ENCODE measurements around the gene BSN.

BSN gene

GRCh38 chr3:49700453-49701128 lies 146.3 kb downstream of the BSN start:
- no peaks in the 10 kb centered on the region for H3K27me3 ChIP-seq (ENCODE audit: control insufficient read depth, insufficient read depth, low read length)
- H3K36me3 ChIP-seq (ENCODE audit: control insufficient read depth, insufficient read depth, low read length): peaks cover 41% of the 10 kb centered on the region
- H3K4me1 ChIP-seq (ENCODE audit: control insufficient read depth, insufficient read depth, low read length): no peaks in the 10 kb centered on the region
- no peak overlapping the region for H3K9ac ChIP-seq (ENCODE audit: low read depth, low read length)
- H3K9me3 ChIP-seq (ENCODE audit: control insufficient read depth, insufficient read depth, low read length): no peaks in the 10 kb centered on the region
- H3K4me3 ChIP-seq (ENCODE audit: low read depth, low read length): no peak overlapping the region
- H3K27ac ChIP-seq (ENCODE audit: low read depth, low read length): no peak overlapping the region

- no peak overlapping the region; the same call in 1 of the 2 replicates for H3K9ac ChIP-seq (ENCODE audit: low read depth, low read length)
- H3K36me3 ChIP-seq (ENCODE audit: control insufficient read depth, insufficient read depth, low read length): peaks cover 46% of the 10 kb centered on the region
- H3K27ac ChIP-seq (ENCODE audit: low read depth, low read length): no peak overlapping the region
Observed at GRCh38 chr3:49701388-49702077, 147.3 kb downstream of the BSN start.

GRCh38 chr3:49702672-49703071 lies 148.4 kb downstream of the BSN start:
- no peak overlapping the region for H3K9ac ChIP-seq (ENCODE audit: low read depth, low read length)
- H3K27me3 ChIP-seq (ENCODE audit: control insufficient read depth, insufficient read depth, low read length): no peaks in the 10 kb centered on the region
- no peak overlapping the region for H3K4me3 ChIP-seq (ENCODE audit: low read depth, low read length)
- no peak overlapping the region for H3K27ac ChIP-seq (ENCODE audit: low read depth, low read length)
- peaks cover 46% of the 10 kb centered on the region for H3K36me3 ChIP-seq (ENCODE audit: control insufficient read depth, insufficient read depth, low read length)
- no peaks in the 10 kb centered on the region for H3K4me1 ChIP-seq (ENCODE audit: control insufficient read depth, insufficient read depth, low read length)
- H3K9me3 ChIP-seq (ENCODE audit: control insufficient read depth, insufficient read depth, low read length): no peaks in the 10 kb centered on the region

More at GRCh38 chr3:49701388-49702077, 147.3 kb downstream of the BSN start:
- no peaks in the 10 kb centered on the region for H3K9me3 ChIP-seq (ENCODE audit: control insufficient read depth, insufficient read depth, low read length)
- no peak overlapping the region for H3K4me3 ChIP-seq (ENCODE audit: low read depth, low read length)
- no peaks in the 10 kb centered on the region for H3K4me1 ChIP-seq (ENCODE audit: control insufficient read depth, insufficient read depth, low read length)
- H3K27me3 ChIP-seq (ENCODE audit: control insufficient read depth, insufficient read depth, low read length): no peaks in the 10 kb centered on the region

- H3K27me3 ChIP-seq (ENCODE audit: control insufficient read depth, insufficient read depth, low read length): no peaks in the 10 kb centered on the region
- H3K36me3 ChIP-seq (ENCODE audit: control insufficient read depth, insufficient read depth, low read length): peaks cover 47% of the 10 kb centered on the region
- no peaks in the 10 kb centered on the region for H3K9me3 ChIP-seq (ENCODE audit: control insufficient read depth, insufficient read depth, low read length)
- no peaks in the 10 kb centered on the region for H3K4me1 ChIP-seq (ENCODE audit: control insufficient read depth, insufficient read depth, low read length)
- no peak overlapping the region for H3K9ac ChIP-seq (ENCODE audit: low read depth, low read length)
- H3K27ac ChIP-seq (ENCODE audit: low read depth, low read length): no peak overlapping the region
- H3K4me3 ChIP-seq (ENCODE audit: low read depth, low read length): no peak overlapping the region
Observed at GRCh38 chr3:49703443-49703927, 149.2 kb downstream of the BSN start.

- Histone ChIP-seq H3K4me3 (ENCODE audit: low read depth, low read length) (no peak overlapping the region), H3K4me1 (ENCODE audit: control insufficient read depth, insufficient read depth, low read length) (no peaks in the 10 kb centered on the region), H3K27me3 (ENCODE audit: control insufficient read depth, insufficient read depth, low read length) (no peaks in the 10 kb centered on the region), H3K27ac (ENCODE audit: low read depth, low read length) (no peak overlapping the region), H3K9me3 (ENCODE audit: control insufficient read depth, insufficient read depth, low read length) (no peaks in the 10 kb centered on the region), H3K36me3 (ENCODE audit: control insufficient read depth, insufficient read depth, low read length) (peaks cover 44% of the 10 kb centered on the region), H3K9ac (ENCODE audit: low read depth, low read length) (no peak overlapping the region)
Observed at GRCh38 chr3:49703956-49704355, 149.7 kb downstream of the BSN start.

- Histone ChIP-seq H3K4me3 (ENCODE audit: low read depth, low read length) (no peak overlapping the region), H3K27me3 (ENCODE audit: control insufficient read depth, insufficient read depth, low read length) (no peaks in the 10 kb centered on the region), H3K9me3 (ENCODE audit: control insufficient read depth, insufficient read depth, low read length) (no peaks in the 10 kb centered on the region), H3K4me1 (ENCODE audit: control insufficient read depth, insufficient read depth, low read length) (no peaks in the 10 kb centered on the region), H3K27ac (ENCODE audit: low read depth, low read length) (no peak overlapping the region), H3K9ac (ENCODE audit: low read depth, low read length) (no peak overlapping the region), H3K36me3 (ENCODE audit: control insufficient read depth, insufficient read depth, low read length) (peaks cover 42% of the 10 kb centered on the region)
Observed at GRCh38 chr3:49704629-49705028, 150.4 kb downstream of the BSN start.

GRCh38 chr3:49705390-49705960 lies 151.2 kb downstream of the BSN start:
- Histone ChIP-seq H3K27me3 (ENCODE audit: control insufficient read depth, insufficient read depth, low read length) (no peaks in the 10 kb centered on the region), H3K4me3 (ENCODE audit: low read depth, low read length) (no peak overlapping the region), H3K9ac (ENCODE audit: low read depth, low read length) (no peak overlapping the region), H3K4me1 (ENCODE audit: control insufficient read depth, insufficient read depth, low read length) (no peaks in the 10 kb centered on the region), H3K9me3 (ENCODE audit: control insufficient read depth, insufficient read depth, low read length) (no peaks in the 10 kb centered on the region), H3K27ac (ENCODE audit: low read depth, low read length) (no peak overlapping the region), H3K36me3 (ENCODE audit: control insufficient read depth, insufficient read depth, low read length) (peaks cover 37% of the 10 kb centered on the region)

- no peaks in the 10 kb centered on the region for H3K27me3 ChIP-seq (ENCODE audit: control insufficient read depth, insufficient read depth, low read length)
- peaks cover 37% of the 10 kb centered on the region for H3K36me3 ChIP-seq (ENCODE audit: control insufficient read depth, insufficient read depth, low read length)
- H3K9ac ChIP-seq (ENCODE audit: low read depth, low read length): no peak overlapping the region
- H3K4me3 ChIP-seq (ENCODE audit: low read depth, low read length): no peak overlapping the region
- H3K27ac ChIP-seq (ENCODE audit: low read depth, low read length): no peak overlapping the region
- H3K9me3 ChIP-seq (ENCODE audit: control insufficient read depth, insufficient read depth, low read length): no peaks in the 10 kb centered on the region
- no peaks in the 10 kb centered on the region for H3K4me1 ChIP-seq (ENCODE audit: control insufficient read depth, insufficient read depth, low read length)
Observed at GRCh38 chr3:49706456-49707112, 152.3 kb downstream of the BSN start.

GRCh38 chr3:49707113-49707480 lies 152.8 kb downstream of the BSN start:
- no peaks in the 10 kb centered on the region for H3K9me3 ChIP-seq (ENCODE audit: control insufficient read depth, insufficient read depth, low read length)
- H3K4me1 ChIP-seq (ENCODE audit: control insufficient read depth, insufficient read depth, low read length): no peaks in the 10 kb centered on the region
- no peaks in the 10 kb centered on the region for H3K27me3 ChIP-seq (ENCODE audit: control insufficient read depth, insufficient read depth, low read length)
- no peak overlapping the region for H3K27ac ChIP-seq (ENCODE audit: low read depth, low read length)
- peaks cover 34% of the 10 kb centered on the region for H3K36me3 ChIP-seq (ENCODE audit: control insufficient read depth, insufficient read depth, low read length)
- no peak overlapping the region for H3K9ac ChIP-seq (ENCODE audit: low read depth, low read length)
- no peak overlapping the region for H3K4me3 ChIP-seq (ENCODE audit: low read depth, low read length)

GRCh38 chr3:49709852-49710251 lies 155.6 kb downstream of the BSN start:
- no peaks in the 10 kb centered on the region for H3K4me1 ChIP-seq (ENCODE audit: control insufficient read depth, insufficient read depth, low read length)
- H3K36me3 ChIP-seq (ENCODE audit: control insufficient read depth, insufficient read depth, low read length): peaks cover 15% of the 10 kb centered on the region
- no peak overlapping the region for H3K4me3 ChIP-seq (ENCODE audit: low read depth, low read length)
- H3K9ac ChIP-seq (ENCODE audit: low read depth, low read length): no peak overlapping the region
- no peaks in the 10 kb centered on the region for H3K9me3 ChIP-seq (ENCODE audit: control insufficient read depth, insufficient read depth, low read length)
- H3K27ac ChIP-seq (ENCODE audit: low read depth, low read length): no peak overlapping the region
- no peaks in the 10 kb centered on the region for H3K27me3 ChIP-seq (ENCODE audit: control insufficient read depth, insufficient read depth, low read length)

- peaks cover 13% of the 10 kb centered on the region for H3K36me3 ChIP-seq (ENCODE audit: control insufficient read depth, insufficient read depth, low read length)
- H3K27me3 ChIP-seq (ENCODE audit: control insufficient read depth, insufficient read depth, low read length): no peaks in the 10 kb centered on the region
- H3K27ac ChIP-seq (ENCODE audit: low read depth, low read length): no peak overlapping the region
- H3K4me3 ChIP-seq (ENCODE audit: low read depth, low read length): no peak overlapping the region
- H3K9me3 ChIP-seq (ENCODE audit: control insufficient read depth, insufficient read depth, low read length): no peaks in the 10 kb centered on the region
- H3K9ac ChIP-seq (ENCODE audit: low read depth, low read length): no peak overlapping the region
- H3K4me1 ChIP-seq (ENCODE audit: control insufficient read depth, insufficient read depth, low read length): no peaks in the 10 kb centered on the region
Observed at GRCh38 chr3:49711489-49711888, 157.2 kb downstream of the BSN start.

Measured in HUES48 (cell line).